Caco-2 (cell line): Measurements from ENCODE around the gene PTPN13. TPM values are rescaled to one million over a fixed set of nuclear protein-coding genes. Genes with fewer than 3 reads are reported as not detected.

Experiments
- BruUV-seq: library from RNA; stranded (reverse); fragments of 400-500 nt; replicated peaks from 2 replicates; lab custom pipeline; 2021; lab: Mats Ljungman, UMichigan
- CTCF ChIA-PET: fragments of 300-600 bp; sonication (Branson Sonifier 250); formaldehyde crosslinking; loops from one replicate; lab custom pipeline; 2022; ENCODE audit warnings: antibody characterized with exemption; lab: Charles Lee
- POLR2A ChIA-PET: fragments of 300-600 bp; sonication (Branson Sonifier 250); formaldehyde crosslinking; loops from one replicate; lab custom pipeline; 2022; ENCODE audit warnings: antibody characterized with exemption; lab: Charles Lee
- DNase-seq, 2 experiments: peaks; one replicate each; pipeline versions ENCODE4 v3.0.0 to v3.0.0-alpha.2; 2020 to 2022
- H3K27me3 ChIP-seq: replicated peaks from 2 replicates; pipeline ENCODE4 v1.6.0; 2011; ENCODE audit warnings: low read length; ENCODE audit not compliant: control insufficient read depth, insufficient read depth
- H3K36me3 ChIP-seq: 2 replicates; pipeline ENCODE4 v1.5.1; 2011; ENCODE audit warnings: low read length; ENCODE audit not compliant: control insufficient read depth, insufficient read depth
- H3K4me1 ChIP-seq: fragments of 250-450 bp; sonication (Bioruptor Pico); 2 replicates; pipeline ENCODE4 v1.5.1; 2020; ENCODE audit warnings: mild to moderate bottlenecking
- H3K4me3 ChIP-seq: 2 replicates; pipeline ENCODE4 v1.5.1; 2011; ENCODE audit warnings: low read depth, mild to moderate bottlenecking, control low read depth, low read length
- H3K9me3 ChIP-seq: fragments of 250-450 bp; sonication (Bioruptor Pico); 2 replicates; pipeline ENCODE4 v1.5.1; 2020; ENCODE audit warnings: mild to moderate bottlenecking, moderate library complexity
- H3K27ac Mint-ChIP-seq: one replicate; pipeline ENCODE4 v1.8.0; 2022; ENCODE audit warnings: mixed read lengths; ENCODE audit not compliant: unreplicated experiment
- H3K27me3 Mint-ChIP-seq: one replicate; pipeline ENCODE4 v1.8.0; 2022; ENCODE audit warnings: mixed read lengths; ENCODE audit not compliant: insufficient read depth, unreplicated experiment
- H3K36me3 Mint-ChIP-seq: one replicate; pipeline ENCODE4 v1.8.0; 2022; ENCODE audit warnings: mild to moderate bottlenecking, mixed read lengths; ENCODE audit not compliant: insufficient read depth, unreplicated experiment
- H3K4me1 Mint-ChIP-seq: one replicate; pipeline ENCODE4 v1.8.0; 2022; ENCODE audit warnings: low read depth, mixed read lengths; ENCODE audit not compliant: unreplicated experiment
- H3K4me3 Mint-ChIP-seq: one replicate; pipeline ENCODE4 v1.8.0; 2022; ENCODE audit warnings: mild to moderate bottlenecking, moderate library complexity, mixed read lengths; ENCODE audit not compliant: unreplicated experiment
- H3K9me3 Mint-ChIP-seq: one replicate; pipeline ENCODE4 v1.8.0; 2022; ENCODE audit warnings: mixed read lengths; ENCODE audit not compliant: unreplicated experiment
- CTCF ChIP-seq, 2 experiments: fragments of 200-600 bp in 1 of 2; IDR thresholded peaks; 1 replicate in 1 of 2; 2 replicates in 1 of 2; pipeline versions ENCODE4 v1.5.1 to v1.8.0; 2011 to 2022; ENCODE audit warnings: antibody characterized with exemption in 1 of 2, control low read depth in 1 of 2, inconsistent platforms in 1 of 2, low read depth in 1 of 2, low read length in 1 of 2, mild to moderate bottlenecking in 1 of 2, moderate library complexity in 1 of 2; ENCODE audit not compliant: insufficient read depth in 1 of 2, severe bottlenecking in 1 of 2, unreplicated experiment in 1 of 2
- intact Hi-C: fragments of 100-400 bp; cut with micrococcal nuclease; formaldehyde crosslinking; loops from one replicate; pipeline ENCODE4 v1.10.0; 2022; ENCODE audit not compliant: unreplicated experiment
- total RNA-seq: library from RNA; stranded (reverse); gene quantifications from 2 replicates; pipeline ENCODE4 v1.2.3, GENCODE V29; 2022

Gene PTPN13
- total RNA-seq, 1 experiment from 2014 or later = 12.1 TPM

- DNase-seq = no peak
- H3K27me3 Mint-ChIP-seq = no peaks in the 10 kb centered on the region
- no peak overlapping the region for H3K27ac Mint-ChIP-seq
- H3K36me3 ChIP-seq = no peaks in the 10 kb centered on the region
- no peak overlapping the region for H3K4me3 Mint-ChIP-seq
- no TSS peak for BruUV-seq
- TF ChIP-seq CTCF (IDR thresholded peaks at IDR 0.05; ENCODE audit: insufficient read depth in 1 of 2, low read depth in 1 of 2, low read length in 1 of 2, severe bottlenecking in 1 of 2, unreplicated experiment in 1 of 2) = no peak
- ChIA-PET CTCF (no interaction called here), POLR2A (no interaction called here)
- peaks cover 7% of the 10 kb centered on the region for H3K4me1 Mint-ChIP-seq
- intact Hi-C loops = no loop called here
- no peaks in the 10 kb centered on the region for H3K9me3 ChIP-seq
- H3K36me3 Mint-ChIP-seq = no peaks in the 10 kb centered on the region
- no peaks in the 10 kb centered on the region for H3K27me3 ChIP-seq
- H3K9me3 Mint-ChIP-seq = no peaks in the 10 kb centered on the region
- no peak overlapping the region for H3K4me3 ChIP-seq
- H3K4me1 ChIP-seq = no peaks in the 10 kb centered on the region
Measured at GRCh38 chr4:86683983-86684382, 89.9 kb downstream of the PTPN13 start.

GRCh38 chr4:86685401-86685800 is 91.3 kb downstream of the PTPN13 start:
- Histone ChIP-seq H3K4me1 (no peaks in the 10 kb centered on the region), H3K27me3 (no peaks in the 10 kb centered on the region), H3K4me3 (no peak overlapping the region), H3K9me3 (no peaks in the 10 kb centered on the region), H3K36me3 (no peaks in the 10 kb centered on the region)
- intact Hi-C loops = no loop called here
- no peak for DNase-seq
- POLR2A ChIA-PET = no interaction called here
- BruUV-seq = no TSS peak
- Mint-ChIP-seq H3K36me3 (peaks cover 6% of the 10 kb centered on the region), H3K4me3 (no peak overlapping the region), H3K27me3 (no peaks in the 10 kb centered on the region), H3K9me3 (no peaks in the 10 kb centered on the region), H3K4me1 (peaks cover 7% of the 10 kb centered on the region), H3K27ac (no peak overlapping the region)
- CTCF ChIA-PET = interaction anchor here (0.6 kb wide), 1 partner anchor 209 kb away, joined by 3 read pairs; no protein-coding TSS in a partner anchor
- TF ChIP-seq CTCF (IDR thresholded peaks at IDR 0.05; ENCODE audit: insufficient read depth in 1 of 2, low read depth in 1 of 2, low read length in 1 of 2, severe bottlenecking in 1 of 2, unreplicated experiment in 1 of 2) = no peak

- Histone ChIP-seq H3K4me3 (no peak overlapping the region), H3K27me3 (no peaks in the 10 kb centered on the region), H3K36me3 (no peaks in the 10 kb centered on the region), H3K4me1 (no peaks in the 10 kb centered on the region), H3K9me3 (no peaks in the 10 kb centered on the region)
- CTCF ChIA-PET = no interaction called here
- no peak for DNase-seq
- Mint-ChIP-seq H3K9me3 (no peaks in the 10 kb centered on the region), H3K4me3 (no peak overlapping the region), H3K27me3 (no peaks in the 10 kb centered on the region), H3K27ac (no peak overlapping the region), H3K4me1 (peaks cover 7% of the 10 kb centered on the region), H3K36me3 (peaks cover 6% of the 10 kb centered on the region)
- intact Hi-C loops = no loop called here
- TF ChIP-seq CTCF (IDR thresholded peaks at IDR 0.05; ENCODE audit: insufficient read depth in 1 of 2, low read depth in 1 of 2, low read length in 1 of 2, severe bottlenecking in 1 of 2, unreplicated experiment in 1 of 2) = no peak
- BruUV-seq = no TSS peak
- POLR2A ChIA-PET = no interaction called here
Measured at GRCh38 chr4:86686741-86687140, 92.6 kb downstream of the PTPN13 start.
